ENCODE measurements around the gene GNL2.
"Not testable (repeated sequence)": the region's sequence is repeated elsewhere in the genome, so short reads cannot be mapped to it uniquely, and the experiment has no call there.

The GNL2 gene

GRCh38 chr1:37540036-37540785 lies 55.5 kb downstream of the GNL2 start:
- Histone ChIP-seq H3K4me3 (replicated peaks; ENCODE audit: low read depth, low read length) (no peak overlapping the region), H3K27me3 (replicated peaks; ENCODE audit: control insufficient read depth, insufficient read depth, low read length) (no peaks in the 10 kb centered on the region), H3K36me3 (ENCODE audit: control insufficient read depth, insufficient read depth, low read length) (peaks cover 16% of the 10 kb centered on the region)
- no peak for DNase-seq (ENCODE audit: extremely low read depth, insufficient read length)
- TF ChIP-seq, protein P1, sequence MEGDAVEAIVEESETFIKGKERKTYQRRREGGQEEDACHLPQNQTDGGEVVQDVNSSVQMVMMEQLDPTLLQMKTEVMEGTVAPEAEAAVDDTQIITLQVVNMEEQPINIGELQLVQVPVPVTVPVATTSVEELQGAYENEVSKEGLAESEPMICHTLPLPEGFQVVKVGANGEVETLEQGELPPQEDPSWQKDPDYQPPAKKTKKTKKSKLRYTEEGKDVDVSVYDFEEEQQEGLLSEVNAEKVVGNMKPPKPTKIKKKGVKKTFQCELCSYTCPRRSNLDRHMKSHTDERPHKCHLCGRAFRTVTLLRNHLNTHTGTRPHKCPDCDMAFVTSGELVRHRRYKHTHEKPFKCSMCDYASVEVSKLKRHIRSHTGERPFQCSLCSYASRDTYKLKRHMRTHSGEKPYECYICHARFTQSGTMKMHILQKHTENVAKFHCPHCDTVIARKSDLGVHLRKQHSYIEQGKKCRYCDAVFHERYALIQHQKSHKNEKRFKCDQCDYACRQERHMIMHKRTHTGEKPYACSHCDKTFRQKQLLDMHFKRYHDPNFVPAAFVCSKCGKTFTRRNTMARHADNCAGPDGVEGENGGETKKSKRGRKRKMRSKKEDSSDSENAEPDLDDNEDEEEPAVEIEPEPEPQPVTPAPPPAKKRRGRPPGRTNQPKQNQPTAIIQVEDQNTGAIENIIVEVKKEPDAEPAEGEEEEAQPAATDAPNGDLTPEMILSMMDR (IDR thresholded peaks at IDR 0.05; ENCODE audit: insufficient read depth, low read length, poor library complexity, severe bottlenecking) = no peak

DNA sequence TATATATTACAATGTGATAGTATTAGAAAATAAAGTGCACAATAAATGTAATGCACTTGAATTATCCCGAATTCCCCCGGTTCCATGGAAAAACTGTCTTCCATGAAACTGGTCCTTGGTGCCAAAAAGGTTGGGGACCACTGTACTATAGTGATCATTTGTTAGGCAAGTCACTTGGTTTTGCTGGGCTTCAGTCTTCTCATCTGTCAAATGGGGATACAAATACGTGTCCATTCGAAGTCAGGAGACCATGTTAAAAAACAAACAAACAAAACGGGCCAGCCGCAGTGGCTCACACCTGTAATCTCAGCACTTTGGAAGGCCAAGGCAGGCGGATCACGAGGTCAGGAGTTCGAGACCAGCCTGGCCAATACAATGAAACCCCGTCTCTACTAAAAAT lies 56.6 kb downstream of the GNL2 start:
- not testable (repeated sequence) for H3K27me3 ChIP-seq (replicated peaks; ENCODE audit: control insufficient read depth, insufficient read depth, low read length); DNase-seq (ENCODE audit: extremely low read depth, insufficient read length); H3K4me3 ChIP-seq (replicated peaks; ENCODE audit: low read depth, low read length)
- peaks cover 13% of the 10 kb centered on the region for H3K36me3 ChIP-seq (ENCODE audit: control insufficient read depth, insufficient read depth, low read length)

- TF ChIP-seq, protein P1 (IDR thresholded peaks at IDR 0.05; ENCODE audit: insufficient read depth, low read length, poor library complexity, severe bottlenecking) = no peak
- DNase-seq (ENCODE audit: extremely low read depth, insufficient read length) = no peak
- Histone ChIP-seq H3K4me3 (replicated peaks; ENCODE audit: low read depth, low read length) (no peak overlapping the region), H3K27me3 (replicated peaks; ENCODE audit: control insufficient read depth, insufficient read depth, low read length) (no peaks in the 10 kb centered on the region), H3K36me3 (ENCODE audit: control insufficient read depth, insufficient read depth, low read length) (peaks cover 10% of the 10 kb centered on the region)
Observed at GRCh38 chr1:37537378-37537777, 58.4 kb downstream of the GNL2 start.

- DNase-seq (ENCODE audit: extremely low read depth, insufficient read length) = no peak
- Histone ChIP-seq H3K4me3 (replicated peaks; ENCODE audit: low read depth, low read length) (no peak overlapping the region), H3K27me3 (replicated peaks; ENCODE audit: control insufficient read depth, insufficient read depth, low read length) (no peaks in the 10 kb centered on the region), H3K36me3 (ENCODE audit: control insufficient read depth, insufficient read depth, low read length) (peaks cover 1% of the 10 kb centered on the region)
- TF ChIP-seq, protein P1 (IDR thresholded peaks at IDR 0.05; ENCODE audit: insufficient read depth, low read length, poor library complexity, severe bottlenecking) = no peak
Observed at GRCh38 chr1:37533317-37534093, 62.2 kb downstream of the GNL2 start.

DNA sequence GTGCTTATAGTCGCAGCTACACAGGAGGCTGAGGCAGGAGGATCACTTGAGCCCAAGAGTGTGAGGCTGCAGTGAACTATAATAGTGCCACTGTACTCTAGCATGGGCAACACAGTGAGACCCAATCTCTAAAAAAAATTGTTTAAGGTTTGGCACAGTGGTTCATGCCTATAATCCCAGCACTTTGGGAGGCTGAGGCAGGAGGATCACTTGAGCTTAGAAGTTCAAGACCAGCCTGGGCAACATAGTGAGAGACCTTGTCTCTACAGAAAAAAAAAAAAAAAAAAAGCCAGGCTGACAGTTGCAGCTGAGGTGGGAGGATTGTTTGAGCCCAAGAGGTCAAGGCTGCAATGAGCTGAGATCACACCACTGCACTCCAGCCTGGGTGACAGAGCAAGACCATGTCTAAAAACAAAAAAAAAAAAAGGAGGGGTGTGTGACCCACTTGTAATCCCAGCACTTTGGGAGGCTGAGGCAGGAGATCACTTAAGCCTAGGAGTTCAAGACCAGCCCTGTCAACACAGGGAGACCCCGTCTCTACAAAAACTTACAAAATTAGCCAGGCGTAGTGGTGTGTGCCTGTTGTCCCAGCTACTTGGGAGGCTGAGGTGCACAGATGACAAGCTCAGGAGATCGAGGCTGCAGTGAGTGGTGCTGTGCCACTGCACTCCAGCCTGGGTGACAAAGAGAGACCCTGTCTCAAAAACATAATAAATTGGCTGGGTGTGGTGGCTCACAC lies 63.1 kb downstream of the GNL2 start:
- not testable (repeated sequence) for DNase-seq (ENCODE audit: extremely low read depth, insufficient read length); H3K4me3 ChIP-seq (replicated peaks; ENCODE audit: low read depth, low read length); H3K36me3 ChIP-seq (ENCODE audit: control insufficient read depth, insufficient read depth, low read length); H3K27me3 ChIP-seq (replicated peaks; ENCODE audit: control insufficient read depth, insufficient read depth, low read length)

GRCh38 chr1:37529888-37530287 lies 65.8 kb downstream of the GNL2 start:
- not testable (repeated sequence) for H3K4me3 ChIP-seq (replicated peaks; ENCODE audit: low read depth, low read length); H3K27me3 ChIP-seq (replicated peaks; ENCODE audit: control insufficient read depth, insufficient read depth, low read length); H3K36me3 ChIP-seq (ENCODE audit: control insufficient read depth, insufficient read depth, low read length); DNase-seq (ENCODE audit: extremely low read depth, insufficient read length)

- Histone ChIP-seq H3K36me3 (ENCODE audit: control insufficient read depth, insufficient read depth, low read length) (no peaks in the 10 kb centered on the region), H3K27me3 (replicated peaks; ENCODE audit: control insufficient read depth, insufficient read depth, low read length) (no peaks in the 10 kb centered on the region), H3K4me3 (replicated peaks; ENCODE audit: low read depth, low read length) (no peak overlapping the region)
- TF ChIP-seq, protein P1 (IDR thresholded peaks at IDR 0.05; ENCODE audit: insufficient read depth, low read length, poor library complexity, severe bottlenecking) = no peak
- no peak for DNase-seq (ENCODE audit: extremely low read depth, insufficient read length)
Observed at GRCh38 chr1:37519613-37520012, 76.1 kb downstream of the GNL2 start.

DNA sequence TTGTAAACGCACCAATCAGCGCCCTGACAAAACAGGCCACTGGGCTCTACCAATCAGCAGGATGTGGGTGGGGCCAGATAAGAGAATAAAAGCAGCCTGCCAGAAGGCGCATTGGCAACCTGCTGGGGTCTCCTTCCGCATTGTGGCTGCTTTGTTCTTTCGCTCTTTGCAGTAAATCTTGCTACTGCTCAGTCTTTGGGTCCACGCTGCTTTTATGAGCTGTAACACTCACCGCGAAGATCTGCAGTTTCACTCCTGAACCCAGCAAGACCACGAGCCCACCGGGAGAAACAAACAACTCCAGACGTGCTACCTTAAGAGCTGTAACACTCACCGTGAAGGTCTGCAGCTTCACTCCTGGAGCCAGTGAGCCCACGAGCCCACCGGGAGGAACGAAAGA lies 76.8 kb downstream of the GNL2 start:
- not testable (repeated sequence) for H3K27me3 ChIP-seq (replicated peaks; ENCODE audit: control insufficient read depth, insufficient read depth, low read length); H3K4me3 ChIP-seq (replicated peaks; ENCODE audit: low read depth, low read length); DNase-seq (ENCODE audit: extremely low read depth, insufficient read length)

GRCh38 chr1:37518241-37518640 lies 77.5 kb downstream of the GNL2 start:
- H3K27me3 ChIP-seq (replicated peaks; ENCODE audit: control insufficient read depth, insufficient read depth, low read length); H3K4me3 ChIP-seq (replicated peaks; ENCODE audit: low read depth, low read length); DNase-seq (ENCODE audit: extremely low read depth, insufficient read length); H3K36me3 ChIP-seq (ENCODE audit: control insufficient read depth, insufficient read depth, low read length): not testable (repeated sequence)

More for the DNA sequence above, 76.8 kb downstream of the GNL2 start:
- H3K36me3 ChIP-seq (ENCODE audit: control insufficient read depth, insufficient read depth, low read length) = not testable (repeated sequence)

Measured in GM06990 (cell line).